GM04504 (cell line): ENCODE results near the gene KCNK3.
"Not testable (repeated sequence)": the region's sequence is repeated elsewhere in the genome, so short reads cannot be mapped to it uniquely, and the experiment has no call there.

Experiments used
- DNase-seq: peaks from one replicate; pipeline ENCODE4 v3.0.0-alpha.2; 2012; ENCODE audit warnings: low read depth

Gene KCNK3

DNA sequence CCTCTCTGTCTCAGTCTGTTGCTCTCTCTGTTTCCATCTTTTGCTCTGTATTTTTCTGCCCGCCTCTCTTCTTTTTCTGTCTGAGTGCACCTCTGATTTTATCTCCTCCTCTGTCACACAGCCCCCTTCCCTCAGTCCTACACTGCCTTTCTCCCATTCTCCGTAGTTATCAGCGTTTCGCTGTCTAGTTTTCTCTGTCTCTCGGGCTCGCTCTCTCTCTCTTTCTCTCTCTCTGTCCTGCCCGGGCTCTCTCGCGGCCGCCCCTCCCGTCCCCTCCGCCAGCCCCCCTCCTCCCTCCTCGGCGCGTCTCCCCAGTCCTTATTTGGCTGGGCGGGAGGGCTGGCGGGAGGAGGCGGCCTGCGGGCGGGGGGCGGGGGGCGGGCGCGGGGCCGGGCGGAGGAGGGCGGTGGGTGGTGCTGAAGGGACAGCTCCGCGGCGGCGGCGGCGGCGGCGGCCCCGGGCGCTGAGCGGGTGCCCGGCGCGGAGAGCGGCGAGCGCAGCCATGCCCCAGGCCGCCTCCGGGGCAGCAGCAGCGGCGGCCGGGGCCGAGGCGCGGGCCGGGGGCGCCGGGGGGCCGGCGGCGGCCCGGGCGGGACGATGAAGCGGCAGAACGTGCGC lies at the start of gene KCNK3:
Gene KCNK3, plus strand, starts transcription at position 444 of the 618 bp plus-strand sequence. Its CDS starts 154 bp downstream, at position 598.
- no peak for DNase-seq

DNA sequence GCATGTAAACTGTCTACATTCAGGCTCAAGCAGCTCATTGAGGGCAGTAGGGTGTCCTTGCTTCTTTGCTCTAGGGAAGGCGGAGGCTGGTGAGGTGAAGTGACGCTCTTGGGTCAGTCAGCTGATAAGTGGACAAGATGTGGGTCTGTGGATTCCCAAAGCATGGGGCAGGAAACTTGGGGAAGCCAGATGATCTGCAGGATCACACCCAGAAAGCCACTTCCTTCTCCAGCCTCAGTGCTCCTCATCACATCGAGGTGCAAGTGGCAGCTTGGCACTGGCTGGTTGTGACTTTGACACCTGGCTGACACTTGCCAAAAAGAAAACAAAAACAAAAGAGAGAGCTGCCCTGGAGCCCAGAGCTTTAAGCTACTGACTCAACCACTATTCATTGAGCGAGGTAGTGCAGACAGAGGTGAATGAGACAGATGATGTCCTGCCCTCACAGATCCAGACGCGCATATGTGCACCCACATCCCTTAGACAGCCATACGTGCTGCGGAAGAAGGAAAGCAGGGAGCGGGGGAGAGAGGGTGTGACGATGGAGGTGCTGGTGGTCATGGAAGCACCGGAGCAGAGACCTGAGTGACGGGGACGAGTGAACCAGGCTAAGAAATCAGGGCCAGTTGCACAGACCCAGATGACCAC lies 48.2 kb upstream of the KCNK3 start:
- DNase-seq = no peak

DNA sequence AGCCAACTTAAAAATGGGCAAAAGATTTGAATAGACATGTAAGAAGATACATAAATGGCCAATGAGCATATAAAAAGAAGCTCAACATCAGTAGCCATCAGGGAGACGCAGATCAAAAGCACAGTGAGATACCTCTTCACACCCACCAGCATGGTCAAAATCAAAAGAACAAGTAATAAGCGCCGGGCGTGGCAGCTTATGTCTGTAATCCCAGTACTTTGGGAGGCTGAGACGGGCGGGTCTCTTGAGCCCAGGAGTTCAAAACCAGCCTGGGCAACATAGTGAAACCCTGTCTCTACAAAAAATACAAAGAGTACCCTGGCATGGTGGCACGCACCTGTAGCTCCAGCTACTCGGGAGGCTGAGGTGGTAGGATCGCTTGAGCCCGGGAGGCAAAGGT lies 46.8 kb upstream of the KCNK3 start:
- no peak for DNase-seq

DNA sequence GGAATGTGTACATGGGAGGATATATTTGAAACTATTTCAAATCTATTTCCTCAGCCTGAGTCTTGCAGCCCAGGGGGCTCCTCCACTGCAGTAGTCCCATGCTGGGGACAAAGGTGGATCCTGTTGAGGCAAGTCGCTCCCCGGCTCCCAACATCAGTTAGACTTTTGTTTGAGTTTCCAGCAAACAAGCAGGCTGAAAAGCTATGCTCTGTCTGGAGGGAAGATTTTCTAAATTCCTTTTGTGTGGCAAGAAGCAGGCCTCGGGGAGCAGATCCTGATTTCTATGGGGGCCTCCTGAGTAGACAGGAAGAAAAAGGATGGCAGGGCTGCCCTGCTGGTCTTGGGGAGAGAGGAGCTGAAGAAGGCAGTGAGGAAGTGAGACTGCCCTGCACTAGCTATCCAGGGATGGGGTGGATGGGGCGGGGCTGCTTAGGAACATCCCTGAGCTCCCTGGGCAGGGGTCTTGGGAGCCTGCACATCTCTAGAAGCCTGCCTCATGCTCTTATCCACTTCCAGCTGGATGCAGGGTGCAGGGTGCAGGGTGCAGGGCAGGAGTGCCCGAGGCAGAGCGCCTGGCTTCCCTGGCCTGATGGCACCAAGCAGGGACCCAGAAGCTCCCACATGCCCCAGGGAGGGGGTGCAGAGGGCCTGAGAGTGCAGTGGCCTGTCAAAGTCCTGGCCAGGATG lies 45.4 kb upstream of the KCNK3 start:
- no peak for DNase-seq

- no peak for DNase-seq
These were observed 44.5 kb upstream of the KCNK3 start for GRCh38 chr2:26647981-26648380.

- DNase-seq = no peak
These were observed 44.0 kb upstream of the KCNK3 start for GRCh38 chr2:26648516-26648915.

DNA sequence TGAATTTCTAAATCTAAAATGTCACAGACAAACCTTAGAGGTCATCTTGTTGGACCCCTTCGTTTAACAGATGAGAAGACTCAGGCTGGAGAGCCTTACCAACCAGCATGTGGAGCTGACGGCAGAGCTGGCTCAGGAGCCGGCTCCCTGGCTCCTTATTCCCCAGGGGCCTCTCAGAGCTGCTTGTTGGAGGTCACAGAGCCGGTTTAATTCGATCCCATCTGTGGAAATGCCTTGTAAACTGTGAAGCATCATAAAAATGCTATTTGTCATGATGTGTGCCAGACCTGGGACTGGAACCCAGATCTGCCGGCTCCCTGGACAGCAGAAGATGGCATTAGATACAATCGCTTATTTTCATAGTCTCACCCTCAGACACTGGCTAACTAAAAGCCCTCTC lies 43.2 kb upstream of the KCNK3 start:
- no peak for DNase-seq

- no peak for DNase-seq
These were observed 42.4 kb upstream of the KCNK3 start for GRCh38 chr2:26649992-26650712.

- DNase-seq = no peak
These were observed 41.6 kb upstream of the KCNK3 start for GRCh38 chr2:26650713-26651469.

DNA sequence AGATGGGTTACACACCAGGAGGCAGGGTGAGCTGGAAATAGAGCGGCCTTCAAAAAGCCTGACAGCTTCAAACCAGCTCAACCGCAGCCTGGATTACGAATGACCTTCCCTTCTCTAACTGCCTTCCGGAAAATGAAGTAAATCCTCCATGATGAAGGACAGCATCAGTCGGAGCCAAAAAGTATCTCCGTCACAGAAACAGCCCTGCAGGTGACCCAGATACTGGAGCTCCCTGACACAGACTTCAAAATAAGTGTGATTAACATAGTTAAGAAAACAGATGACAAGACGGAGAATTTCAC lies 41.1 kb upstream of the KCNK3 start:
- DNase-seq = no peak

DNA sequence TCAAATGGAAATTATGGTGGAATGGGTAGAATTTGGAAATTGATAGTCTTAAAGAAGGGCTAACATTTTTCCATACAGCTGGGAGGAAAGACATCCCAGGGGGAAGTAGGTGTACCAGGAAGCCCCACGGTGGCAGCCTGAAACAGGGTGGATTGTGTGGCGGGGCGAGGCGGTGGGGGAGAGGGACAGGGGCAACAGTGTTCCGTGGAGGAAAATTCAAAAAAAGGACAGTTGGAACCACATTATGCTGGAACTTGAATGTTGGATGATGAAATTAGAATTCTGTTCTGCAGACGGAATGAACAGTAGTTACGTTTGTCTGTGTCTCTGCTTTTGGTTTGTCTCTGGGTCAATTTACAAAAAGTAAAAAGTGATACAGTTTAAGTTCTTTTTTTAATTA lies 40.7 kb upstream of the KCNK3 start:
- no peak for DNase-seq

DNA sequence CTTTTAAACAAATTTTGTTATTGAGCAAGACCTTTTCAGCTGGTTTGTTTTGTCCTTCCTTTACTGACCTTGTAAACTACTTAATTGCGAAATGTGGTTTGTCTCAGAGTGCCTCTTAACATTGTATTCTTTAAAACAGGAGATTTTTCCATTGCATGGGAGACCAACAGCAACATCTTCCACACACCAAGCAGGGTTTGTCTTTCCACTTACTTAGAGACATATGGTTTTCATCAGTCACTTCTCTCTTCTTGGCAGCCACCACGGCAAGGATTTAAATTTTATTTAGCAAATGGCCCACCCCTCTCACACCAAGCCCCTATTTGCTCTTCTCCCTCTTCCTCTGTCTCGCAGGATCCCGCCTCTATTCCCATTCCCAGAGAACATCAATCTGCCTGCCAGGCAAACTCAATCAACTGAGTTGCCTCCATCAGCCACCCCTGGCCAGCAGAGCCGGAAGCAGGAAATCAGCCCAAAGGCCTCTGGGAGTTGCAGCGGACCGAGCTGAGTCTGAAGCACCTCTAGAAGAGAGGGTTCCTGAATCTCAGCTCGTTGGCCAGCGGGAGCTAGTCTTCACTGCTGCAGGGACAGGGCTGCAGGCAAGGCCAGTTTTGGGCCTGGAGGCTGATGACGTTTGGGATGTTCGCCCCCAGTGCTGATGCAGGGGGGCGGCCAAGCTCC lies 40.0 kb upstream of the KCNK3 start:
- DNase-seq = no peak

GRCh38 chr2:26653207-26654060 lies 39.1 kb upstream of the KCNK3 start:
- DNase-seq = no peak

GRCh38 chr2:26654061-26654340 lies 38.5 kb upstream of the KCNK3 start:
- DNase-seq = no peak

- not testable (repeated sequence) for DNase-seq
These were observed 37.4 kb upstream of the KCNK3 start for GRCh38 chr2:26655120-26655519.

- DNase-seq = no peak
These were observed 36.8 kb upstream of the KCNK3 start for GRCh38 chr2:26655611-26656195.

DNA sequence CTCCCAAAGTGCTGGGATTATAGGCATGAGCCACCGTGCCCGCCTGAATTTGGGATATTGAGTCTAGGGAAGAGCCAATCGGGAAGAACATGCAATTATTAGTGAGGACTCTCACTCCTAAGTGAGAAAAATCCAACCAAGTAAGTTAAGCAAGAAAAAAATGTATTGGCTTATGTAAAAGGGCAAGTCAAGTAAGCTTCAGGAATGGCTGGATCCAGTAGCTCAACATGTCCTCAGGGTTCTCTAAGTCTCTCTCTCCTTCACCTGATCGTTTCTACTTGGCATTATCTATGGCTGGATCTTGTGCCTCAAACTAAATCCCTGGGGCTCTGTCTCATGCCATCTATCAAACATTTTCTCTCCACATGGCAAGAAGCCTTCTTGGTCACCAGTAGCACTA lies 35.3 kb upstream of the KCNK3 start:
- DNase-seq = no peak

GRCh38 chr2:26658691-26659346 lies 33.7 kb upstream of the KCNK3 start:
- no peak for DNase-seq

DNA sequence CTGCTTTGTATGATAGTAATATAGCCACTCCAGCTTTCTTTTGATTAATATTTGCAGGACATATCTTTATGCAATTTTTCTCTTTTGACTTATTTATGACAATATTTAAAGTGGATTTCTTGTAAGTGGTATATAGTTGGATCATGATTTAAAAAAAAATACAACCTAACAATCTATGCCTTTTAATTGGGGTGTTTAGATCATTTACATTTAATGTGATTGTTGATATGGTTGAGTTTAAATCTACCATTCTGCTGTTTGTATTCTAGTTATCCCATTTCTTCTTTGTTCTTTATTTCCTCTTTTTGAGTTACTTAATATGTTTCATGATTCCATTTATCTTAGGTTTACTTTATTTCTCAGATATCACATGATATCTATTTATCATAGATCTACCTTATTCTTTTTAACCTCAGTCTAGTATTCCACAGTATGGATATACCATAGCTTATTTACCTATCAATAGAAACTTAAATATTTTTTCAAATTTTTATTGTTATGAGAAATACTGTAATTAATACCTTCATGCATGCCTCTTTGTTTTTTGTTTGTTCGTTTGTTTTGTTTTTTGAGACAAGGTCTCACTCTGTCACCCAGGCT lies 32.1 kb upstream of the KCNK3 start:
- DNase-seq = no peak

GRCh38 chr2:26665296-26665695 lies 27.2 kb upstream of the KCNK3 start:
- not testable (repeated sequence) for DNase-seq
